HepG2 (cell line): ENCODE measurements around the gene ABHD17A. TPM values are rescaled to one million over a fixed set of nuclear protein-coding genes. Genes with fewer than 3 reads are reported as not detected.
A peak's percentile ranks its signal among the peaks of the same experiment; 100 is the strongest.

ENCODE experiments used
- BHLHE40 ChIP-seq: IDR thresholded peaks from 2 replicates; pipeline ENCODE4 v1.6.1; 2011; ENCODE audit warnings: low read length, improper control_type of control experiment
- CREBL2 ChIP-seq: sonication (generic); formaldehyde crosslinking; IDR thresholded peaks from 2 replicates; pipeline ENCODE4 v1.8.1; 2023; ENCODE audit warnings: missing genetic modification reagents, mild to moderate bottlenecking, borderline replicate concordance
- E2F2 ChIP-seq: sonication (generic); formaldehyde crosslinking; IDR thresholded peaks from 2 replicates; pipeline ENCODE4 v1.4.0; 2020; ENCODE audit warnings: missing genetic modification reagents, borderline replicate concordance
- HIVEP1 ChIP-seq: sonication (generic); formaldehyde crosslinking; IDR thresholded peaks from 2 replicates; pipeline ENCODE4 v1.4.0; 2020; ENCODE audit warnings: mild to moderate bottlenecking, missing genetic modification reagents
- HNF4A ChIP-seq: sonication (generic); formaldehyde crosslinking; IDR thresholded peaks from 2 replicates; pipeline ENCODE4 v1.4.0; 2020; ENCODE audit warnings: missing genetic modification reagents
- KLF6 ChIP-seq: IDR thresholded peaks from 2 replicates; pipeline ENCODE4 v1.8.0; 2016; ENCODE audit warnings: missing biosample characterization, missing genetic modification reagents
- NCOA1 ChIP-seq: sonication (generic); formaldehyde crosslinking; IDR thresholded peaks from 2 replicates; pipeline ENCODE4 v1.9.0; 2021; ENCODE audit warnings: missing genetic modification reagents
- PAF1 ChIP-seq: IDR thresholded peaks from 2 replicates; pipeline ENCODE4 v1.6.1; 2016; ENCODE audit warnings: missing genetic modification reagents, missing compliant biosample characterization
- REPIN1 ChIP-seq: sonication (generic); formaldehyde crosslinking; IDR thresholded peaks from 2 replicates; pipeline ENCODE4 v1.8.0; 2022; ENCODE audit warnings: missing genetic modification reagents, low read depth, mild to moderate bottlenecking, borderline replicate concordance
- SMARCC2 ChIP-seq: fragments of 450-650 bp; IDR thresholded peaks from 2 replicates; pipeline ENCODE4 v1.6.1; 2017; ENCODE audit warnings: antibody characterized with exemption, mild to moderate bottlenecking
- SP4 ChIP-seq: sonication (generic); formaldehyde crosslinking; IDR thresholded peaks from 2 replicates; pipeline ENCODE4 v1.8.1; 2023; ENCODE audit warnings: mild to moderate bottlenecking, missing genetic modification reagents
- SSRP1 ChIP-seq: IDR thresholded peaks from 2 replicates; pipeline ENCODE4 v1.6.1; 2016; ENCODE audit warnings: control low read depth
- TBX3 ChIP-seq: fragments of 450-650 bp; IDR thresholded peaks from 2 replicates; pipeline ENCODE4 v1.6.1; 2017; ENCODE audit warnings: antibody characterized with exemption, mild to moderate bottlenecking, inconsistent platforms, borderline replicate concordance
- TMF1 ChIP-seq: sonication (generic); formaldehyde crosslinking; IDR thresholded peaks from 2 replicates; pipeline ENCODE4 v1.8.1; 2022; ENCODE audit warnings: low read depth, missing genetic modification reagents
- ZC3H13 ChIP-seq: sonication (generic); formaldehyde crosslinking; IDR thresholded peaks from 2 replicates; pipeline ENCODE4 v1.8.1; 2023; ENCODE audit warnings: mild to moderate bottlenecking, missing genetic modification reagents, moderate library complexity
- ZFP36 ChIP-seq: fragments of 150-350 bp; IDR thresholded peaks from 2 replicates; pipeline ENCODE4 v1.6.1; 2018; ENCODE audit warnings: borderline replicate concordance, low read length, low read depth; ENCODE audit not compliant: partially characterized antibody
- ZHX2 ChIP-seq, 2 experiments: sonication (generic) in 1 of 2; formaldehyde crosslinking in 1 of 2; IDR thresholded peaks; 2 replicates each; pipeline versions ENCODE4 v1.6.1 to v1.9.0; 2014 to 2022; ENCODE audit warnings: antibody characterized with exemption in 1 of 2, borderline replicate concordance in 1 of 2, inconsistent platforms in 1 of 2, low read depth in 1 of 2, missing genetic modification reagents in 1 of 2
- ZKSCAN5 ChIP-seq: sonication (generic); formaldehyde crosslinking; IDR thresholded peaks from 2 replicates; pipeline ENCODE4 v1.5.1; 2020; ENCODE audit warnings: mild to moderate bottlenecking, missing genetic modification reagents
- ZNF446 ChIP-seq: sonication (generic); formaldehyde crosslinking; IDR thresholded peaks from 2 replicates; pipeline ENCODE4 v1.5.0; 2020; ENCODE audit warnings: mild to moderate bottlenecking, missing genetic modification reagents
- ZNF496 ChIP-seq: sonication (generic); formaldehyde crosslinking; IDR thresholded peaks from 2 replicates; pipeline ENCODE4 v1.8.1; 2023; ENCODE audit warnings: mild to moderate bottlenecking, moderate library complexity, missing genetic modification reagents; ENCODE audit not compliant: insufficient replicate concordance
- ZNF549 ChIP-seq: sonication (generic); formaldehyde crosslinking; IDR thresholded peaks from 2 replicates; pipeline ENCODE4 v1.5.0; 2020; ENCODE audit warnings: missing genetic modification reagents
- ZNF576 ChIP-seq: sonication (generic); formaldehyde crosslinking; IDR thresholded peaks from 2 replicates; pipeline ENCODE4 v1.4.0; 2020; ENCODE audit warnings: mild to moderate bottlenecking, missing genetic modification reagents
- ZNF660 ChIP-seq: sonication (generic); formaldehyde crosslinking; IDR thresholded peaks from 2 replicates; pipeline ENCODE4 v1.5.1; 2020; ENCODE audit warnings: mild to moderate bottlenecking, low read depth, missing genetic modification reagents, borderline replicate concordance
- polyA plus RNA-seq, 8 experiments: library from polyadenylated mRNA; depleted of rRNA in 3 of 8; stranded (reverse) in 7 of 8; unstranded in 1 of 8; fragments of >200 nt; fragmentation: Illumina TruSeq in 4 of 8; extraction: Trizol in 4 of 8; gene quantifications; 2 replicates each; pipeline versions ENCODE4 v1.2.1 to v1.2.3, GENCODE V29; 2011 to 2016; ENCODE audit warnings: low read depth in 4 of 8, missing spikeins in 1 of 8, mixed read lengths in 1 of 8; ENCODE audit not compliant: insufficient read depth in 1 of 8
- total RNA-seq, 5 experiments: library from RNA; depleted of rRNA; stranded (reverse); fragments of >200 nt; fragmentation: Illumina TruSeq; extraction: Trizol; gene quantifications; 2 replicates each; pipeline ENCODE4 v1.2.3, GENCODE V29; 2016; ENCODE audit warnings: low read depth in 1 of 5

Gene ABHD17A
- total and polyA plus RNA-seq, 2 of the 13 experiments (the other 11 are each of a cell fraction or from before 2014, with no cell fraction given): 27.7 to 40.8 TPM

GRCh38 chr19:1875646-1876495 lies 9.4 kb downstream of the ABHD17A start (continued):
- TF ChIP-seq CREBL2 (CRISPR knock-in tag) (no peak), PAF1 (CRISPR knock-in tag) (no peak), NCOA1 (no peak), SMARCC2 (no peak), ZNF446 (no peak), E2F2 (CRISPR knock-in tag) (0 out of 2 replicates have a peak, but pooled peaks have one; percentile 79), BHLHE40 (peak; percentile 99), ZNF660 (no peak), ZNF576 (CRISPR knock-in tag) (no peak), HNF4A (CRISPR knock-in tag) (no peak), ZKSCAN5 (CRISPR knock-in tag) (no peak), ZC3H13 (CRISPR knock-in tag) (peak; percentile 99), ZHX2 (IDR thresholded peaks at IDR 0.05; ENCODE audit: low read depth) (peak; percentile 82), ZHX2 (CRISPR knock-in tag; IDR thresholded peaks at IDR 0.05; ENCODE audit: borderline replicate concordance) (no peak), ZNF549 (CRISPR knock-in tag) (no peak), HIVEP1 (CRISPR knock-in tag) (no peak), REPIN1 (peak; percentile 76; the same call in 1 of the 2 replicates), SSRP1 (CRISPR knock-in tag) (no peak), ZNF496 (no peak), ZFP36 (no peak), TMF1 (CRISPR knock-in tag) (peak; percentile 56; the same call in 1 of the 2 replicates), SP4 (CRISPR knock-in tag) (peak; percentile 93), KLF6 (no peak), TBX3 (peak; percentile 84)
